NB4 (cell line): Measurements from ENCODE around the gene CSF3R.
"Not testable (repeated sequence)": the region's sequence is repeated elsewhere in the genome, so short reads cannot be mapped to it uniquely, and the experiment has no call there.

Experiments used
- CTCF ChIP-seq: IDR thresholded peaks from one replicate; pipeline ENCODE4 v1.5.1; 2012; ENCODE audit warnings: low read depth, low read length
- MAX ChIP-seq: IDR thresholded peaks from 2 replicates; pipeline ENCODE4 v1.6.1; 2011; ENCODE audit warnings: low read depth, low read length
- MYC ChIP-seq: IDR thresholded peaks from 2 replicates; pipeline ENCODE4 v1.6.1; 2011; ENCODE audit warnings: low read depth, low read length
- POLR2A ChIP-seq: IDR thresholded peaks from 2 replicates; pipeline ENCODE4 v1.6.1; 2011; ENCODE audit warnings: mild to moderate bottlenecking; ENCODE audit not compliant: insufficient read length; ENCODE audit errors: extremely low read depth

- TF ChIP-seq CTCF, MAX, POLR2A, MYC: not testable (repeated sequence)
These were observed 19.2 kb upstream of the CSF3R start for GRCh38 chr1:36501911-36502310.
